Uterus (tissue), 2 donors: ENCODE results near the gene NCKAP5L.

Experiments
- CTCF ChIP-seq, 4 experiments: fragments of 200-600 bp in 2 of 4; fragments of 450-650 bp in 2 of 4; sonication (generic) in 2 of 4; IDR thresholded peaks; one replicate each; pipeline ENCODE4 v1.5.1; 2016 to 2019; ENCODE audit warnings: antibody characterized with exemption in 4 of 4, mild to moderate bottlenecking in 2 of 4, moderate library complexity in 1 of 4
- POLR2A ChIP-seq, 2 donors: fragments of 450-650 bp; IDR thresholded peaks; one replicate each; pipeline ENCODE4 v1.6.1; 2016; ENCODE audit warnings: antibody characterized with exemption in 2 of 2, mild to moderate bottlenecking in 1 of 2, moderate library complexity in 1 of 2

- TF ChIP-seq CTCF (IDR thresholded peaks at IDR 0.05) (no peak), POLR2A (IDR thresholded peaks at IDR 0.05) (no peak)
Measured at GRCh38 chr12:49807991-49808580, 20.1 kb downstream of the NCKAP5L start.
